GM19025 (cell line): Measurements from ENCODE around the gene B9D2.
A peak's percentile ranks its signal among the peaks of the same experiment; 100 is the strongest.
"Not testable (repeated sequence)": the region's sequence is repeated elsewhere in the genome, so short reads cannot be mapped to it uniquely, and the experiment has no call there.

ENCODE experiments used
- ATAC-seq: cut with Tn5 transposase; IDR thresholded peaks from one replicate; pipeline ENCODE4 v1.9.1; 2021; ENCODE audit warnings: mild to moderate bottlenecking, low read depth, moderate library complexity; ENCODE audit not compliant: unreplicated experiment

B9D2 gene

DNA sequence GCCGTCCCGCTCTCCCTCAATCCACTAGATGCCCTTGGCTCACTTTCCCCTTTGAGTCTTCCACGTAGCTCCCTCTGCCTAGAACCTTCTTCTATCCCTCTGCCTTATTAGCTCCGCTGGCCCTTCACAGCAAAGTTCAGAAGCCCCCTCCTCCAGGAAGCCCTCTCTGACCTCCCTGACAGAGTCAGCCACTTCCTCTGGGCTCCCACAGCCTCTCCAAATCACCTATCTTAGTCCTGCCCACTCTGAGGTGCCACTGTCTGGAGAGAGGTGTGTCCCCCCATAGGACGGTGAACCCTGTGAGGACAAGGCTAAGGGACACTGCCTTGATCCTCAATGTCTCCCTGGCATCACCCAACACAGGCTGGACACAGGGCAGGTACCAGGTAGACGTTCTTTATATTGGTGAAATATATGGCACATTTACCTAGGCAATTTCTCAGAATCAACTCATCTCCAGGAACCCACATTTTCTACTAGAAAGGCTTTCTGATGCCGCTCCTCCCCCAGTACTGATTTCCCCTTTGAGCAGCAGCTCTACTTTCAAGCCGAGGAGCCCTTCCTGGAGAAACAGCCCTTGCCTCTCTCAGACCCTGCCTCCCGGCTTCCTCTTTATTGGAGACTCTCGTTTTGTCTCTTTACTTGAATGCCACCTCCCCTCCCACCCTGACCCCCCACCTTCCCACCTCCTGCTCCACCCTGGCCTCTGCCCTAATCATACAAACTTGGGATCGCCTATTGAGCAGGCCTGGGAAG is 6.8 kb downstream of the B9D2 start:
- no peak for ATAC-seq

DNA sequence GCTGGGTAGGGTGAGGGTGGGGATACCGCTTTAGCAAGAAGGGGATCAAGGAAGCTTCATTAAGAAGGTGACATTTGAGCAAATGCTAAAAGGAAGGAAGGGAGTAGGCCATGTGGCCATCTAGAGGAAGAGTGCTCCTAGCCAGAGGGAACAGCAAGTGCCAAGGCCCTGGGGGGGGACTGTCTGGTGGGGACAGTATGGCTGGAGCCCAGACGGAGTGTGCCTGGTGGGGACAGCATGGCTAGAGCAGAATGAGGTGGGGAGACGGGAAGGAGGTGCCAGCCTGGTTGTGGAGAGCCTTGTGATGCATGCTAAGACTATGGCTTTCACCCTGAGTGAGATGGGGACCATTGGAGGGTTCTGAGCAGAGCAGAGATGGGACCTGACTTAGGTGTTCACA is 8.1 kb downstream of the B9D2 start:
- no peak for ATAC-seq

GRCh38 chr19:41355035-41355434 is 8.9 kb downstream of the B9D2 start:
- ATAC-seq, result no peak

- no peak for ATAC-seq
These were observed 9.5 kb downstream of the B9D2 start for GRCh38 chr19:41354343-41354953.

GRCh38 chr19:41353466-41354342 is 10.2 kb downstream of the B9D2 start, which contains the start of gene TGFB1:
Gene TGFB1, minus strand, starts transcription at chr19:41353922. Its CDS starts 878 bp downstream, at chr19:41353044.
- no peak for ATAC-seq

DNA sequence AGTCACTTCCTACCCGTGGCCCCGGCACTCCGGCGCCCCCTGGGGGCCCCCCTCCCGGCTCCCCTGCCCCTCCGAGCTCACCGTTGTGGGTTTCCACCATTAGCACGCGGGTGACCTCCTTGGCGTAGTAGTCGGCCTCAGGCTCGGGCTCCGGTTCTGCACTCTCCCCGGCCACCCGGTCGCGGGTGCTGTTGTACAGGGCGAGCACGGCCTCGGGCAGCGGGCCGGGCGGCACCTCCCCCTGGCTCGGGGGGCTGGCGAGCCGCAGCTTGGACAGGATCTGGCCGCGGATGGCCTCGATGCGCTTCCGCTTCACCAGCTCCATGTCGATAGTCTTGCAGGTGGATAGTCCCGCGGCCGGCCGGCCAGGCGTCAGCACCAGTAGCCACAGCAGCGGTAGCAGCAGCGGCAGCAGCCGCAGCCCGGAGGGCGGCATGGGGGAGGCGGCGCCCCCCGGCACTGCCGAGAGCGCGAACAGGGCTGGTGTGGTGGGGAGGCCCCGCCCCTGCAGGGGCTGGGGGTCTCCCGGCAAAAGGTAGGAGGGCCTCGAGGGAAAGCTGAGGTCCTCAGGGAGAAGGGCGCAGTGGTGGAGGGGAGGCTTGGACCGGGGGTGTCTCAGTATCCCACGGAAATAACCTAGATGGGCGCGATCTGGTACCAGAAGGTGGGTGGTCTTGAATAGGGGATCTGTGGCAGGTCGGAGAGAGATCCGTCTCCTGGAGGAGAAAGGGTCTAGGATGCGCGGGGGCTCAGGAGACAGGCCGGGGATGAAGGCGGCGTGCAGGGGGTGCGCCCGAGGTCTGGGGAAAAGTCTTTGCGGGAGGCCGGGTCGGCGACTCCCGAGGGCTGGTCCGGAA is 11.1 kb downstream of the B9D2 start:
- no peak for ATAC-seq

- ATAC-seq, result no peak
These were observed 11.7 kb downstream of the B9D2 start for GRCh38 chr19:41352279-41352608.

DNA sequence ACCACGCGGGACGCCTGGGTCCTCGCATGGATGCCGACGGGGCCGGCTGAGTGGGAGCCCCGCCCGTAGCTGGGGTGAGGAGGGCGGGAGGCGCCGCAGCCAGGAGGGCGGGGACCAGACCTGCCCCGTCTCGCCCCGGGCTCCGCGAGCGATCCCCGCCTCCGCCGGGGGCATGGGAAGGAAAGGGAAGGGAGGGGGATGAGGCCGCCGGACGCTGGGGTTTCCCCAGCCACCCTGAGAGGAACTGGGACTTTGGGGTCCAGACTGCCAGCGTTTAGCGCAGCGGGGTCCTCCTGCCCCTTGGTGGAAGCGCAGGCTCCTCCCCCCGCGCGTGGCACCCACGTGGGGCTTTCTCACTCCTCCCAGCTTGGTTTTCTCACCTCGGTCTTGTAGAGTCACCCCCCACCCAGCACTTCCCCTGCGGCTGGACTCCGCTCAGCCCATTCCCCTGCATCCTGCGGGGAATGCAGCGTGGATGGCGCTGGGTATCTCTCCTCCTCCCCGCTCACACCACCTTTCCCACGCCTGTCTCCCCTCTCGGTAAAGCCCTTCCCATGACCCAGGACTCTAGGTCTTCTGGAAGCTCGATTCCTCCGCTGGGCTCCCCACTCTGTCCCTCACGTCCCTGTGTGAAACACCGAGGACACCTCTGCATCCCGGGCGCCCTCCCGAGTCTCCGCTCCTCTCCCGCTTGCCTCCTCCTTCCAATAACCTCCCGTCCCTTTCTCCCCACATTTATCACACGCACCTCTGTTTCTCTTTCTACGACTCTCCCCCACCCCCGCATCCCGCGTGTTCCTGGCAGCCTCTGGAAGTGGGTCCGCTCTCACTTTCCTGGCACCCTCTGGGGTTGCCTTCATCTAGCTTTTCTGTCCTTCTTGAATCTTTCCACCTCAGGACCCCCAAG is 12.4 kb downstream of the B9D2 start:
- peak; percentile 47 for ATAC-seq

GRCh38 chr19:41350735-41351338 is 13.1 kb downstream of the B9D2 start:
- no peak for ATAC-seq

GRCh38 chr19:41346916-41347315 is 17.0 kb downstream of the B9D2 start:
- ATAC-seq, result not testable (repeated sequence)

GRCh38 chr19:41344162-41344561 is 19.8 kb downstream of the B9D2 start:
- ATAC-seq, result no peak

DNA sequence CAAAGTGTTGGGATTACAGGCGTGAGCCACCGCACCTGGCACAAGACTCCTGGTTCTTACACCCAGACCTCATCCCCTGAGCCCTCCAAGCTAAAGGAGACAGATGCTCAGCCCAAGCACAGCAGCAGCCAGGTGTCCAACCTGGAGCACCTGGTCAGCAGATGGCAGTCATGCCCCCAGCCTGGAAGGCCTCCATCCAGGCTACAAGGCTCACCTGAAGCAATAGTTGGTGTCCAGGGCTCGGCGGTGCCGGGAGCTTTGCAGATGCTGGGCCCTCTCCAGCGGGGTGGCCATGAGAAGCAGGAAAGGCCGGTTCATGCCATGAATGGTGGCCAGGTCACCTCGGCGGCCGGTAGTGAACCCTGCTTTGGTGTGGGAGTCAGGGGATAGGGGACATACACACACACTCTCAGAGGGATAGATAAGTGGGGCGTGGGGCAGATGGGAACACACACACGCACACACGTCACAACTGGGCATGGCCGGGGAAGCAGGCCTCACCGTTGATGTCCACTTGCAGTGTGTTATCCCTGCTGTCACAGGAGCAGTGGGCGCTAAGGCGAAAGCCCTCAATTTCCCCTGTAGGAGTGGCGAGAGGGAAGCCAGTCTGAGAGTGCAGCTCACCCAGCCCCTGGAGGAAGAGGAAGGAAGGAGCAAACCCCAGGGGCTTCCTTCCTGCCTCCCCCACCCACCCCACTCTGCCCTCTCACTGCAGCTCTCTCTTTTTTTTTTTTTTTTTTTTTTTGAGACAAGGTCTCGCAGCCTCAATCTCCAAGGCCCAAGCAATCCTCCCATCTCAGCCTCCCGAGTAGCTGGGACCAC is 22.1 kb downstream of the B9D2 start:
- no peak for ATAC-seq

GRCh38 chr19:41339936-41340335 is 24.0 kb downstream of the B9D2 start:
- no peak for ATAC-seq

DNA sequence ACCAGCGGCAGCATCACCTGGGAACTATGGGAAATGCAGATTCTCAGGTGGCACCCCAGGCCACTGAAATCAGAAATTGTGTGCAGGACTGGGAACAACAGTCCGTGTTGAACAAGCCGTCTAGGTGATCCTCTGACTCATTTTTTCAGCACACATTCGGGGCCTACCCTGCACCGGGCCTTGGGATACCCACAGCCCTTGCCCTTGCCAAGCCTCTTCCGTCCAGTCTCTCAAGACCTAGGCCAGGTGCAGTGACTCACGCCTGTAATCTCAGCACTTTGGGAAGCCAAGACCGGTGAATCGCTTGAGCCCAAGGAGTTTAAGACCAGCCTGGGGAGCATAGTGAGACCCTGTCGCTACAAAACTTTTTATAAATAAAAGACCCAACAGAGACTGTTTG is 28.5 kb downstream of the B9D2 start:
- no peak for ATAC-seq

GRCh38 chr19:41334793-41335192 is 29.2 kb downstream of the B9D2 start:
- ATAC-seq, result no peak

DNA sequence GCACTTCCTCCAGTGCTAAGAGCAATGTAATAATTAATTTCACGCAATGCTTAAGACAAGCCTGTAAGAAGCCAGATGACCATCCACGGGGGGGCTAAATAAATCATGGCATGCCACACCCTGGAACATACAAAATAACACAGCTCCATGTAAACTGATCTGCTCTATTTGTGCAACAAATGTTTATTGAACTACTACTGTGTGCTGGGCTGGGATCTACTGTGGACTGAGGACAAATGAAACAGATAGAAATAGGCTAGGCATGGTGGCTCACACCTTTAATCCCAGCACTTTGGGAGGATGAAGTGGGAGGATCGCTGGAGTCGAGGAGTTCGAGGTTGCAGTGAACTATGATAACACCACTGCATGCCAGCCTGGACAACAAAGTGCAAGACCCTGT is 31.5 kb downstream of the B9D2 start:
- no peak for ATAC-seq

DNA sequence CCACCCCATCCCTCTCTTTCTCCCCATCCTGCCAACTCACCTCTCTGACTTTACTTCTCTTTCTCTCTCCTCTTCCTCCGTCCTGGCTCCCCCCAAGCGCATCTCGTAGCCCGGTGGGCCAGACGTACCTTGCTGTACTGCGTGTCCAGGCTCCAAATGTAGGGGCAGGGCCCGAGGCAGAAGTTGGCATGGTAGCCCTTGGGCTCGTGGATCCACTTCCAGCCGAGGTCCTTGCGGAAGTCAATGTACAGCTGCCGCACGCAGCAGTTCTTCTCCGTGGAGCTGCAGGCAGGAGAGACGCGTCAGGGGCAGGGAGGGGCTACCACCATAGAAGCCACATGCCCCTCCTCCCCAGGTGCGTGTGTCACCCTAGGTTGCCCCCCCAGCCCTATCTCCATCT is 31.9 kb downstream of the B9D2 start:
- no peak for ATAC-seq
